ENCODE data around the gene OGFOD3. TPM values are rescaled to one million over a fixed set of nuclear protein-coding genes. Genes with fewer than 3 reads are reported as not detected.
A peak's percentile ranks its signal among the peaks of the same experiment; 100 is the strongest.
"Not testable (repeated sequence)": the region's sequence is repeated elsewhere in the genome, so short reads cannot be mapped to it uniquely, and the experiment has no call there.

The OGFOD3 gene
- total RNA-seq, 1 donor from 2014 or later: 27.1 TPM

GRCh38 chr17:82382933-82383255, 35.5 kb downstream of the OGFOD3 start:
- Histone ChIP-seq H3K27ac (no peak overlapping the region), H3K27me3 (ENCODE audit: low read depth) (peaks cover 70% of the 10 kb centered on the region), H3K36me3 (no peaks in the 10 kb centered on the region), H3K9me3 (no peaks in the 10 kb centered on the region), H3K4me3 (no peak overlapping the region), H3K4me1 (peaks cover 16% of the 10 kb centered on the region)
- DNase-seq: peak; percentile 35
- intact Hi-C loops (cut with DNase I): no loop called here
- TF ChIP-seq CTCF (IDR thresholded peaks at IDR 0.05): no peak
- ATAC-seq: no peak

GRCh38 chr17:82382220-82382932, 36.0 kb downstream of the OGFOD3 start:
- H3K36me3 ChIP-seq; H3K9me3 ChIP-seq; H3K4me3 ChIP-seq; H3K27ac ChIP-seq; intact Hi-C loops (cut with DNase I); ATAC-seq: not testable (repeated sequence)
- Histone ChIP-seq H3K4me1 (peaks cover 16% of the 10 kb centered on the region), H3K27me3 (ENCODE audit: low read depth) (peaks cover 73% of the 10 kb centered on the region)
- peak; percentile 41 for DNase-seq

DNA sequence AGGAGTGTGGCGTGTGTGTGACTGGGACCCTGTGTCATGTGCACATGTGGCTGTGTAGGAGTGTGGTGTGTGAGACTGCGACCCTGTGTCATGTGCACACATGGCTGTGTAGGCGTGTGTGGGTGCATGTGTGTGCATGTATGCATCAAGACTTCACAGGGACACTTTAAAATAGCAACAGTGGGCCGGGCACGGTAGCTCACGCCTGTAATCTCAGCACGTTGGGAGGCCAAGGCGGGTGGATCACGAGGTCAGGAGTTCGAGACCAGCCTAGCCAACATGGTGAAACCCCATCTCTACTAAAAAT, 36.7 kb downstream of the OGFOD3 start:
- H3K36me3 ChIP-seq; ATAC-seq; intact Hi-C loops (cut with DNase I); H3K4me3 ChIP-seq; H3K27ac ChIP-seq; H3K9me3 ChIP-seq: not testable (repeated sequence)
- H3K27me3 ChIP-seq (ENCODE audit: low read depth): peaks cover 67% of the 10 kb centered on the region
- DNase-seq: peak; percentile 11
- H3K4me1 ChIP-seq: peaks cover 16% of the 10 kb centered on the region

GRCh38 chr17:82380860-82381702, 37.3 kb downstream of the OGFOD3 start:
- H3K9me3 ChIP-seq: no peaks in the 10 kb centered on the region
- peaks cover 69% of the 10 kb centered on the region for H3K27me3 ChIP-seq (ENCODE audit: low read depth)
- TF ChIP-seq CTCF (IDR thresholded peaks at IDR 0.05): no peak
- H3K36me3 ChIP-seq: no peaks in the 10 kb centered on the region
- no peak overlapping the region for H3K27ac ChIP-seq
- ATAC-seq: no peak
- intact Hi-C loops (cut with DNase I): no loop called here
- H3K4me1 ChIP-seq: peaks cover 16% of the 10 kb centered on the region
- peak; percentile 14 for DNase-seq
- no peak overlapping the region for H3K4me3 ChIP-seq

- H3K4me1 ChIP-seq: no peaks in the 10 kb centered on the region
- TF ChIP-seq CTCF (IDR thresholded peaks at IDR 0.05): no peak
- intact Hi-C loops (cut with DNase I): no loop called here
- no peaks in the 10 kb centered on the region for H3K9me3 ChIP-seq
- H3K27me3 ChIP-seq (ENCODE audit: low read depth): peaks cover 70% of the 10 kb centered on the region
- no peak overlapping the region for H3K4me3 ChIP-seq
- ATAC-seq (no peak), DNase-seq (no peak)
- no peaks in the 10 kb centered on the region for H3K36me3 ChIP-seq
- no peak overlapping the region for H3K27ac ChIP-seq
Measured at GRCh38 chr17:82378741-82379021, 39.7 kb downstream of the OGFOD3 start.

- Histone ChIP-seq H3K27ac (no peak overlapping the region), H3K27me3 (ENCODE audit: low read depth) (peaks cover 75% of the 10 kb centered on the region), H3K4me1 (no peaks in the 10 kb centered on the region), H3K9me3 (no peaks in the 10 kb centered on the region), H3K36me3 (no peaks in the 10 kb centered on the region), H3K4me3 (no peak overlapping the region)
- ATAC-seq: no peak
- no peak for DNase-seq
- no peak for TF ChIP-seq CTCF (IDR thresholded peaks at IDR 0.05)
- intact Hi-C loops (cut with DNase I): no loop called here
Measured at GRCh38 chr17:82377924-82378740, 40.3 kb downstream of the OGFOD3 start.

DNA sequence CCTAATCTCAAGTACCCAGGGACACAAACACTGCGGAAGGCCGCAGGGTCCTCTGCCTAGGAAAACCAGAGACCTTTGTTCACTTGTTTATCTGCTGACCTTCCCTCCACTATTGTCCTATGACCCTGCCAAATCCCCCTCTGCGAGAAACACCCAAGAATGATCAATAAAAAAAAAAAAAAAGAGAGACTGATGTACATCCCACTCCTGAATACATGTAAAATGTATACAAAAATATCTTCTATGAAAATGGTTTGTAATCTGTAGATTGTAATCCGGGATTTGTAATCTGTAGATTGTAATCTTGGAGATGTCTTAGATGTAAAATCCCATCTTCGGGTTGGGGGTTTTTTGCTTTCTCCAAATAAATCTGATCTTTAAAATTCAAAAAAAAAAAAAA, 41.1 kb downstream of the OGFOD3 start:
- H3K36me3 ChIP-seq; DNase-seq; H3K4me1 ChIP-seq; H3K27ac ChIP-seq; intact Hi-C loops (cut with DNase I); ATAC-seq; H3K4me3 ChIP-seq; H3K9me3 ChIP-seq: not testable (repeated sequence)
- peaks cover 76% of the 10 kb centered on the region for H3K27me3 ChIP-seq (ENCODE audit: low read depth)

All from lower lobe of right lung (tissue), 2 donors.